GM21786 (cell line): ENCODE results near the gene CAPN7.

Source experiments
- ATAC-seq: cut with Tn5 transposase; IDR thresholded peaks from one replicate; pipeline ENCODE4 v1.9.1; 2021; ENCODE audit not compliant: unreplicated experiment

CAPN7 gene

GRCh38 chr3:15294929-15295328 lies 88.9 kb downstream of the CAPN7 start:
- ATAC-seq: no peak

- ATAC-seq: no peak
Measured at GRCh38 chr3:15295506-15295905, 89.5 kb downstream of the CAPN7 start.

DNA sequence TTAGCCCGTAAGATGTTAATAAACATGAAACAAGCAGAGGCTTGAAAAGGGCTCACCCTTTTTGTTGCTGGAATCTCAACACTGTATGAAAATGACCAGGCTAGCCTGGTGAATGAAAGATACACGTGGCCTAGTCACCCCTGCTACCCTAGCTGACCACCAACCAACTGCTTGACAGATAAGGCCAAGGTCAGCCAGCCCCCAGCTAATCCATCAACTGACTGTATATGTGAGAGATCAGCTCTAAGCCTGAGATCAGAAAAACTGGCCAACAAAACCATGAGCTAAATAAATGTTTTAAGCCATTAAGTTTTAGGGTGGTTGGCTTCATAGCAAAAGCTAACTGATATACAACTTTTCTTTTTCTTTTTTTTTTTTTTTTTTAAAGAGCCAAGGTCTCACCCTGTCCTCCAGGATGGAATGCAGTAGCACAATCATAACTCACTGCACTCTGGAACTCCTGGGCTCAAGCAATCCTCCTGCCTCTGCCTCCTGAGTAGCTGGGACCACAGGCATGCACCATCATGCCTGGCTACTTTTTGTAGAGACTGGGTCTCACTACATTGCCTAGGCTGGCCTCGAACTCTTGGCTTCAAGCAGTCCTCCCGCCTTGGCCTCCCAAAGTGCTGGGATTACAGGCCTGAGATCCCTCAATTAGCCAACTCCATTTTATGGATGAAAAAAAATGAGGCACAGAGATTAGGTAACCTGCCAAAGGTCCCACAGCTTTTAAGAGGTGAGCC lies 91.7 kb downstream of the CAPN7 start:
- ATAC-seq: no peak

DNA sequence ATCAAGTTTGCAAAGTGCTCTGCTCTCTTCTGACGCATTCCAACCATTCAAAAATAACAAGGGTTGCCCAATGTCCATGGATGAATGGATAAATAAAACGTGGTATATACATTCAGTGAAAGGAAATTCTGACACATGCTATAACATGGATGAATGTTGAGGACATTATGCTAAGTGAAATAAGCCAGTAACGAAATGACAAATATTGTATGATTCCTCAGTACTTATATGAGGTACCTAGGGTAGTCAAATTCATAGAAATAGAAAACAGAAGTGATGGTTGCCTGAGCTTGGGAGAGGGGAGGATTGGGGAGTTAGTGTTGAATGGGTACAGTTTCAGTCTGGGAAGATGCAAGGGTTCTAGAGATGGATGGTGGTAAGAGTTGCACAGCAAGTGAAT lies 92.5 kb downstream of the CAPN7 start:
- no peak for ATAC-seq

DNA sequence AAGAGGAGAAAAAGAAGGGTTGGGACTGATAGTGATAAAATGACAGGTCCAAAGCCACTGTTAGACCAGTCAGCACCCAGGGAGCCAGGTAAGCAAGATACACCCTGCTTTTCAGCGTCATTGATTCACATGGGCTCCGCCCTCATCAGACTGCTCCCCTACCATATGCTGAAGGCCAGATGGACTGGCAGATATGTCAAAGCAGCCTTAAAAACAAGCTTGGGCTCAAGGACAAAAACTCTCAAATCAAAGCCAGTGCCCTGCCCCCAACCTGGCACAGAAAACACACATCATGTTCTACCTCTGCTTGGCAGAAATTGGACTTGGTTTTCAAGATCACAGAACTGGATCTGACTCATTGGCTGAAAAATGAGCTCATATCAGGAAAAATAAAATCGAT lies 93.0 kb downstream of the CAPN7 start:
- no peak for ATAC-seq

GRCh38 chr3:15300323-15301078 lies 94.5 kb downstream of the CAPN7 start:
- no peak for ATAC-seq

GRCh38 chr3:15301761-15302160 lies 95.7 kb downstream of the CAPN7 start:
- no peak for ATAC-seq
